ENCODE results near the gene PPP1R13L. TPM values are rescaled to one million over a fixed set of nuclear protein-coding genes. Genes with fewer than 3 reads are reported as not detected.
A peak's percentile ranks its signal among the peaks of the same experiment; 100 is the strongest.

PPP1R13L gene
- total RNA-seq, 4 donors from 2014 or later, result 257 to 851 (median 501) TPM

DNA sequence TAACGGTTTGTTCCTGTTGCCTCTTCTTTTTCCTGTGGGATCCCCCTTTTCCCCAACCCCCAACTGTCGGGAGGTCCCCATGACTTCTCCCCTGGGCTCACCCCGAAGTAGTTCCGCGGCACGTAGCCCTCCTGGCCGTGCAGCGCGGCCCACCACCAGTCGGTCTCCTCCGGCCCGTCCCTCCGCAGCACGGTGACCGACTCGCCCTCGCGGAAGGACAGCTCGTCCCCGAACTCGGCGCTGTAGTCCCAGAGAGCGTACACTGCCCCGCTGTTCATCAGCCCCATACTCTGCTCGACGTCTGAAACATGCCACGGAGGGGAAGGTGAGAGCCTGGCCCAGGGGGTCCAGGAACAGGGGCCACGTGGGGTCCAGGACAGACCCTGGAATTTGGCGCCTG lies 22.4 kb downstream of the PPP1R13L start:
- no peak for TF ChIP-seq POLR2A (IDR thresholded peaks at IDR 0.05)
- TF ChIP-seq, protein P1, sequence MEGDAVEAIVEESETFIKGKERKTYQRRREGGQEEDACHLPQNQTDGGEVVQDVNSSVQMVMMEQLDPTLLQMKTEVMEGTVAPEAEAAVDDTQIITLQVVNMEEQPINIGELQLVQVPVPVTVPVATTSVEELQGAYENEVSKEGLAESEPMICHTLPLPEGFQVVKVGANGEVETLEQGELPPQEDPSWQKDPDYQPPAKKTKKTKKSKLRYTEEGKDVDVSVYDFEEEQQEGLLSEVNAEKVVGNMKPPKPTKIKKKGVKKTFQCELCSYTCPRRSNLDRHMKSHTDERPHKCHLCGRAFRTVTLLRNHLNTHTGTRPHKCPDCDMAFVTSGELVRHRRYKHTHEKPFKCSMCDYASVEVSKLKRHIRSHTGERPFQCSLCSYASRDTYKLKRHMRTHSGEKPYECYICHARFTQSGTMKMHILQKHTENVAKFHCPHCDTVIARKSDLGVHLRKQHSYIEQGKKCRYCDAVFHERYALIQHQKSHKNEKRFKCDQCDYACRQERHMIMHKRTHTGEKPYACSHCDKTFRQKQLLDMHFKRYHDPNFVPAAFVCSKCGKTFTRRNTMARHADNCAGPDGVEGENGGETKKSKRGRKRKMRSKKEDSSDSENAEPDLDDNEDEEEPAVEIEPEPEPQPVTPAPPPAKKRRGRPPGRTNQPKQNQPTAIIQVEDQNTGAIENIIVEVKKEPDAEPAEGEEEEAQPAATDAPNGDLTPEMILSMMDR (IDR thresholded peaks at IDR 0.05), result no peak
- H3K4me3 ChIP-seq (ENCODE audit: low read depth, poor library complexity, severe bottlenecking), result no peak overlapping the region
- DNase-seq (ENCODE audit: low spot score in 2 of 2), result no peak
- 85 to 90% methylated on average over 29 of the region's 29 CpGs for WGBS, 2 donors
- intact Hi-C loops (cut with DNase I; ENCODE audit: low total_unique reads), result no loop called here

DNA sequence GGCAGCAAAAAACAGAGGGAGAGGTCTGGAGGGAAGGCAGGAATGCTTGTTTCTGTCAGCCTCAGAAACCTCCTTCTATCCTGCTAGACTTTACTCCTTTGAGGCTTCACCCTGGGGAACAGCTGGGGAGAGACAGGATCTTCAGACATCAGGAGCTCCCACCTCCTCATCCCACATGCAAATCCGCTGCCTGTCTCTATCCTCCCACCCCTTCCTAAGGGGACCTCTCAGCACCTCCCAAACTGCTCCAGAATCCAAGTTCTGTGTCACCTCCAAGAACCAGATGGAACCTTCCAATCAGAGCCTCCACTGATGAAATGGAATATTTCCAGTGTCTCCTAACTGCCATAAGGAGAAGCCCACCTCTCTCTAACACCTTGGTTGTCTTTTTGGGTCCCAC lies 24.8 kb downstream of the PPP1R13L start:
- H3K4me3 ChIP-seq (ENCODE audit: low read depth, poor library complexity, severe bottlenecking), result no peak overlapping the region
- intact Hi-C loops (cut with DNase I; ENCODE audit: low total_unique reads), result no loop called here
- 94% methylated on average over 1 of the region's 1 CpG for WGBS, 2 donors
- TF ChIP-seq POLR2A (IDR thresholded peaks at IDR 0.05), result no peak
- TF ChIP-seq, protein P1 (IDR thresholded peaks at IDR 0.05), result no peak
- no peak for DNase-seq (ENCODE audit: low spot score in 2 of 2)

GRCh38 chr19:45376045-45376724 lies 28.7 kb downstream of the PPP1R13L start:
- H3K4me3 ChIP-seq (ENCODE audit: low read depth, poor library complexity, severe bottlenecking), result no peak overlapping the region
- intact Hi-C loops (cut with DNase I; ENCODE audit: low total_unique reads), result no loop called here
- DNase-seq (ENCODE audit: low spot score in 2 of 2), result no peak
- TF ChIP-seq, protein P1 (IDR thresholded peaks at IDR 0.05), result no peak
- TF ChIP-seq POLR2A (IDR thresholded peaks at IDR 0.05), result no peak
- 43 to 44% methylated on average over 13 of the region's 13 CpGs for WGBS, 2 donors

GRCh38 chr19:45370410-45371204 lies 34.3 kb downstream of the PPP1R13L start, which contains the start of gene ERCC2:
Gene ERCC2, minus strand, starts transcription at chr19:45370573. Its CDS starts 33 bp downstream, at chr19:45370540.
- peak; percentile 99 to 100 for DNase-seq (ENCODE audit: low spot score in 2 of 2)
- WGBS, 2 donors, result 4 to 5% methylated on average over 48 to 51 of the region's 55 CpGs
- intact Hi-C loops (cut with DNase I; ENCODE audit: low total_unique reads), result no loop called here
- TF ChIP-seq POLR2A (IDR thresholded peaks at IDR 0.05), result no peak
- TF ChIP-seq, protein P1 (IDR thresholded peaks at IDR 0.05), result no peak
- H3K4me3 ChIP-seq (ENCODE audit: low read depth, poor library complexity, severe bottlenecking), result peak within 1 kb of the TSS; percentile 64

GRCh38 chr19:45368737-45369340 lies 36.0 kb downstream of the PPP1R13L start:
- H3K4me3 ChIP-seq (ENCODE audit: low read depth, poor library complexity, severe bottlenecking), result no peak overlapping the region
- TF ChIP-seq POLR2A (IDR thresholded peaks at IDR 0.05), result no peak
- TF ChIP-seq, protein P1 (IDR thresholded peaks at IDR 0.05), result no peak
- DNase-seq (ENCODE audit: low spot score in 2 of 2), result no peak
- WGBS, 2 donors, result 85 to 87% methylated on average over 11 of the region's 11 CpGs
- intact Hi-C loops (cut with DNase I; ENCODE audit: low total_unique reads), result no loop called here
